Ovary (tissue), 9 donors: ENCODE data around the gene FAM193A. TPM values are rescaled to one million over a fixed set of nuclear protein-coding genes. Genes with fewer than 3 reads are reported as not detected.

Experiments used
- DNase-seq, 5 donors: peaks; one replicate each; pipeline ENCODE4 v3.0.0-alpha.2; 2019 to 2020
- H3K27ac ChIP-seq, 2 donors: fragments of 200-600 bp; one replicate each; pipeline versions ENCODE4 v1.5.1 to v1.8.0; 2019 to 2022
- H3K27me3 ChIP-seq: fragments of 200-600 bp; one replicate; pipeline ENCODE4 v1.8.0; 2022
- H3K36me3 ChIP-seq: fragments of 200-600 bp; sonication (generic); one replicate; pipeline ENCODE4 v1.5.1; 2019
- H3K4me1 ChIP-seq: one replicate; pipeline ENCODE4 v1.8.1; 2013; ENCODE audit warnings: mild to moderate bottlenecking, moderate library complexity; ENCODE audit not compliant: insufficient read depth
- H3K4me3 ChIP-seq: fragments of 200-600 bp; sonication (generic); one replicate; pipeline ENCODE4 v1.5.1; 2017
- H3K9me3 ChIP-seq, 2 donors: fragments of 200-600 bp in 1 of 2; sonication (generic) in 1 of 2; one replicate each; pipeline versions ENCODE4 v1.5.1 to v1.8.1; 2013 to 2019; ENCODE audit warnings: mild to moderate bottlenecking in 1 of 2, moderate library complexity in 1 of 2
- CTCF ChIP-seq, 3 donors: fragments of 450-650 bp in 2 of 3; fragments of 200-600 bp in 1 of 3; IDR thresholded peaks; one replicate each; pipeline versions ENCODE4 v1.5.1 to v1.8.0; 2016 to 2022; ENCODE audit warnings: antibody characterized with exemption in 3 of 3, mild to moderate bottlenecking in 1 of 3
- EP300 ChIP-seq: sonication (generic); formaldehyde crosslinking; IDR thresholded peaks from one replicate; pipeline ENCODE4 v1.6.1; 2017; ENCODE audit warnings: antibody characterized with exemption
- POLR2A ChIP-seq: fragments of 450-650 bp; IDR thresholded peaks from one replicate; pipeline ENCODE4 v1.6.1; 2017; ENCODE audit warnings: antibody characterized with exemption, mild to moderate bottlenecking, moderate library complexity
- WGBS, 3 donors: extraction: QIAGEN DNeasy Blood & Tissue Kit in 1 of 3; methylation state at CpG; one replicate each; pipeline versions ENCODE4 v1.1.5 to v1.1.7; 2013 to 2017; 5-methylcytosine and 5-hydroxymethylcytosine counted together
- intact Hi-C, 4 donors: fragments of 100-400 bp; cut with DNase I; formaldehyde crosslinking; loops; one replicate each; pipeline versions ENCODE4 v1.11.0 to v1.15.1; 2022 to 2023
- polyA plus RNA-seq, 2 donors: library from polyadenylated mRNA; stranded (reverse); fragments of 200-250 nt in 1 of 2; fragments of 350-450 nt in 1 of 2; fragmentation: Illumina TruSeq in 1 of 2; extraction: RNeasy Lipid Tissue Mini Kit (QIAGEN cat#74804) in 1 of 2; gene quantifications; one replicate each; pipeline ENCODE4 v1.2.3, GENCODE V29; 2013 to 2014
- total RNA-seq, 7 donors: library from RNA; depleted of rRNA in 2 of 7; stranded (reverse); fragments of >200 nt in 2 of 7; fragmentation: NEBNext Ultra II Directional in 3 of 7; extraction: Animal tissue kit (Norgen Biotek cat#: 25700) in 3 of 7; gene quantifications; one replicate each; pipeline versions ENCODE4 v1.1.0 to v1.2.4, GENCODE V29; 2016 to 2023
- donor health status: DM: no; HTN: no; CAD: no; lungs with moderate emphysema.
- donor health status: DM: no; HTN: no; CAD: no.
- donor health status: Bipolar disorder and iron deficiency.
- donor health status: DM: yes; HTN: yes; CAD: no.
- donor health status: DM: no; HTN: no; CAD: no.
- donor health status: DM: yes; HTN: yes; CAD: no.

FAM193A gene
- total and polyA plus RNA-seq, 9 donors, result 16.0 to 39.1 (median 28.7) TPM

GRCh38 chr4:2619459-2619858, 83.0 kb downstream of the FAM193A start:
- intact Hi-C loops, result no loop called here
- TF ChIP-seq CTCF (IDR thresholded peaks at IDR 0.05) (no peak), EP300 (no peak), POLR2A (no peak)
- Histone ChIP-seq H3K27me3 (no peaks in the 10 kb centered on the region), H3K4me3 (no peak overlapping the region), H3K36me3 (no peaks in the 10 kb centered on the region), H3K4me1 (peaks cover 9% of the 10 kb centered on the region), H3K27ac (no peak overlapping the region), H3K9me3 (no peaks in the 10 kb centered on the region)
- WGBS, 3 donors, result 95 to 96% (median 95%) methylated on average over 8 of the region's 8 CpGs
- peak in 1 of 5 donors; percentile 5 for DNase-seq

GRCh38 chr4:2621419-2621818, 85.0 kb downstream of the FAM193A start:
- Histone ChIP-seq H3K36me3 (no peaks in the 10 kb centered on the region), H3K9me3 (no peaks in the 10 kb centered on the region), H3K27me3 (no peaks in the 10 kb centered on the region), H3K4me3 (no peak overlapping the region), H3K4me1 (peaks cover 11% of the 10 kb centered on the region), H3K27ac (no peak overlapping the region)
- DNase-seq, result peak in 1 of 5 donors; percentile 7
- WGBS, 3 donors, result 91 to 92% (median 91%) methylated on average over 7 of the region's 7 CpGs
- TF ChIP-seq POLR2A, result no peak
- TF ChIP-seq CTCF (IDR thresholded peaks at IDR 0.05), result no peak
- TF ChIP-seq EP300, result no peak
- intact Hi-C loops, result no loop called here

DNA sequence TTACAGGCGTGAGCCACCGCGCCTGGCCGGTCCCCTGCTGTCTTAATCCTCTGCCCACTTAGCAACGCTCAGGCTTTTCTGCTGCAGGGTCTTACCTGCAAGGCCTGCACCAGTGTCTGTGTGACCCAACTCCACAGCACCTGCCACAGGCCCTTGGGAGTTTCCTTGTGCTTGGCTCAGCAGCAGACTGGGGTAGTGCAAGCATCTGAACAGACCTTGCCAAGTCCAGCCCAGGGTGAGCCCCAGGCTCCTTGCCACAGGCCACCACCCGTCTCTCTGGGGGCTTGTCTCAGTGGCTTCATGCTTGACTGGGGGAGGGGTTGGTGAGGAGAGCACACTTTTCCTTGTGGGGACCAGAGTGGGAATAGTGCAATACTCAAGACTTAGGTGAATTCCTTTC, 87.0 kb downstream of the FAM193A start:
- no peaks in the 10 kb centered on the region for H3K27me3 ChIP-seq
- peaks cover 10% of the 10 kb centered on the region for H3K4me1 ChIP-seq
- TF ChIP-seq EP300, result no peak
- TF ChIP-seq CTCF (IDR thresholded peaks at IDR 0.05), result no peak
- no peak for TF ChIP-seq POLR2A
- DNase-seq, result no peak
- no peak overlapping the region for H3K4me3 ChIP-seq
- H3K9me3 ChIP-seq, result no peaks in the 10 kb centered on the region
- WGBS, 3 donors, result 86 to 92% (median 91%) methylated on average over 6 of the region's 6 CpGs
- no peak overlapping the region for H3K27ac ChIP-seq
- intact Hi-C loops, result no loop called here
- no peaks in the 10 kb centered on the region for H3K36me3 ChIP-seq

DNA sequence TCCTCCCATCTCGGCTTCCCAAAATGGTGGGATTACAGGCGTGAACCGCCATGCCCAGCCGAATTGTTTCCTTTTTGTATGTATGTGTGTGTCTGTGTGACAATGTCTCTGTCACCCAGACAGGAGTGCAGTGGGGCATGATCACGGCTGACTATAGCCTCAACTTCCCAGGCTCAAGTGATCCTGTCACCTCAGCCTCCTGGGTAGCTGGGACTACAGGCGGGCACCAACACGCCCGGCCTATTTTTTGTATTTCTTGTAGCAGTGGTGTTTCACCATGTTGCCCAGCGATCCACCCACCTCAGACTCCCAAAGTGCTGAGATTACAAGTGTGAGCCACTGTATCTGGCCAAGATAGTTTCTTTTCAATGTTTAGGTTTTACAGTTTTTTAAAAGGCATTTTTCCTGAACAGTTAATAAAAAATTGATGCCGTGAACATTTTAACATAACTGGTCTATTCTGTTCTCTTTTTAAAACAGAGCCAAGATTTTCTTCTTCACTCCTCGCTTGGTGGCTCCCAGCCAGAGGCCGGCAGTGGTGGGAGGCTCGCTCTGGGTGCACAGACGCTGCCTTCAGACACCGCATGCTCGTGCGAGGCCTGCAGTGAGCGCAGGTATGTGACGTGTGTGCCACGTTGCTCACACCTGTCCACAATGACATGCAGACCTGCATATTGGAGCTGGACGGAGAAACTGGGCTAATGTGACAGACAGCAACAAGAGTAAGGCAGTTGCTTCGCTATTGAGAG, 88.5 kb downstream of the FAM193A start:
- DNase-seq, result peak in 4 of 5 donors; percentile 58 to 80 (median 63)
- Histone ChIP-seq H3K36me3 (no peaks in the 10 kb centered on the region), H3K27me3 (no peaks in the 10 kb centered on the region), H3K4me1 (peaks cover 7% of the 10 kb centered on the region), H3K9me3 (no peaks in the 10 kb centered on the region), H3K27ac (no peak overlapping the region), H3K4me3 (no peak overlapping the region)
- no peak for TF ChIP-seq CTCF (IDR thresholded peaks at IDR 0.05)
- no peak for TF ChIP-seq EP300
- 29 to 37% (median 35%) methylated on average over 22 of the region's 22 CpGs for WGBS, 3 donors
- intact Hi-C loops, result no loop called here
